Measurements from ENCODE around the gene SLX9.

DNA sequence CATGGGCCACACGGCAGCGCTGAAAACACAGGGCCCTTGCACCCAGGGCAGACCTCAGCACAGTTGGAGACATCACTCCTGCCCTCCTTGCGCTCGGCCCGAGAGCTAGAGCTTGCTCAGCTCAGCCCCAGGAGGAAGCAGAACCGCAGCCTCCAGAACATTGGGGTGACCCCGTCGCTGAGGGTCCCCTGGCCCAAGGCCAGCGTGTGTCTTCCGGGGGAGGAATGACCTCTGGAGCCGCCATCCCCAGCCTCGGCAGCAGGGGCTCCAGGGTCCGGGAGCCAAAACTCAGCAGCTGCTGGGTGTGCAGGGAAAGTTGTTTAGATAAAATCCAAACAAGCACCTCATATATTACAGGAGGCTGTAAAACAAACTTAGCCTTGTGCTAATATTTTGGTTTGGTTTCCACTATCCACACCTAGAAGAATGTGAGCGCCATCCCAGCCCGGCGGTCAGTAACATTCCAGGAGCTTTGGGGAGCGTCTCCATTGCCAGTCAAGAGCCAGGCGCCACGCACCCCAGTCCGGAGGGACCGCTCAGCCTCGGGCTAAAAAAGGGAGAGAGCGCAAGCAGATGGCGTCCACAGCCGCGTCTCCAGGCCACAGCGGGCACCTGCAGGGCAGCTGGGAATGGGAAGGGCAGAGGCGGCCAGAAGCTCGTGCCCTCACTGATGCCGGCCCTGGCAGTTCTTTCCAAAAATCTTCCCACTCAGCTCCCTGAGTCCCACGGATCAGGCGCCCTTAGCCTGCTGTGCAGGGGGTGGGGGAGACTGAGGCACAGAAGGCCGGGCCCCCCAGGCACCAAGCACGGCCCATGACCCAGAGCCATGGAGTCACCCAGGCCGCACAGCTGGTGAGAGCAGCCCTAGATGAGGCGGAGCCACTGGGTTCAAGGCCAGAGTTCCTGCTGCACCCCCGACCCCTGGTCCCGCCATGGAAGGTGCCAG is 52.0 kb downstream of the SLX9 start:
- TF ChIP-seq, protein P1, sequence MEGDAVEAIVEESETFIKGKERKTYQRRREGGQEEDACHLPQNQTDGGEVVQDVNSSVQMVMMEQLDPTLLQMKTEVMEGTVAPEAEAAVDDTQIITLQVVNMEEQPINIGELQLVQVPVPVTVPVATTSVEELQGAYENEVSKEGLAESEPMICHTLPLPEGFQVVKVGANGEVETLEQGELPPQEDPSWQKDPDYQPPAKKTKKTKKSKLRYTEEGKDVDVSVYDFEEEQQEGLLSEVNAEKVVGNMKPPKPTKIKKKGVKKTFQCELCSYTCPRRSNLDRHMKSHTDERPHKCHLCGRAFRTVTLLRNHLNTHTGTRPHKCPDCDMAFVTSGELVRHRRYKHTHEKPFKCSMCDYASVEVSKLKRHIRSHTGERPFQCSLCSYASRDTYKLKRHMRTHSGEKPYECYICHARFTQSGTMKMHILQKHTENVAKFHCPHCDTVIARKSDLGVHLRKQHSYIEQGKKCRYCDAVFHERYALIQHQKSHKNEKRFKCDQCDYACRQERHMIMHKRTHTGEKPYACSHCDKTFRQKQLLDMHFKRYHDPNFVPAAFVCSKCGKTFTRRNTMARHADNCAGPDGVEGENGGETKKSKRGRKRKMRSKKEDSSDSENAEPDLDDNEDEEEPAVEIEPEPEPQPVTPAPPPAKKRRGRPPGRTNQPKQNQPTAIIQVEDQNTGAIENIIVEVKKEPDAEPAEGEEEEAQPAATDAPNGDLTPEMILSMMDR (IDR thresholded peaks at IDR 0.05; ENCODE audit: poor library complexity, severe bottlenecking) = no peak
- TF ChIP-seq EP300 (conservative IDR thresholded peaks at IDR 0.05; ENCODE audit: poor library complexity, severe bottlenecking) (no peak), POLR2AphosphoS5 (IDR thresholded peaks at IDR 0.05) (no peak)
